ENCODE measurements around the gene WDR54. TPM values are rescaled to one million over a fixed set of nuclear protein-coding genes. Genes with fewer than 3 reads are reported as not detected.
"Not testable (repeated sequence)": the region's sequence is repeated elsewhere in the genome, so short reads cannot be mapped to it uniquely, and the experiment has no call there.

Gene WDR54
- total RNA-seq, 2 donors from 2014 or later: 0.99 to 14.3 TPM

- TF ChIP-seq CTCF (IDR thresholded peaks at IDR 0.05): no peak
- TF ChIP-seq POLR2A (IDR thresholded peaks at IDR 0.05): no peak
- WGBS, 2 donors: 74% methylated on average over 2 of the region's 2 CpGs
- ATAC-seq: no peak
- DNase-seq: no peak
- Histone ChIP-seq H3K9me3 (no peaks in the 10 kb centered on the region), H3K27me3 (no peaks in the 10 kb centered on the region), H3K4me3 (no peak overlapping the region), H3K36me3 (replicated peaks in 1 of 2; ENCODE audit: insufficient read depth in 1 of 2, low read depth in 2 of 2) (no peaks in the 10 kb centered on the region), H3K27ac (no peak overlapping the region), H3K4me1 (peaks cover 28% of the 10 kb centered on the region)
- intact Hi-C loops (cut with DNase I): no loop called here
These were observed 1.5 kb upstream of the WDR54 start for GRCh38 chr2:74420006-74420405.

GRCh38 chr2:74420443-74421103, 957 bp upstream of the WDR54 start:
- intact Hi-C loops (cut with DNase I); DNase-seq; H3K36me3 ChIP-seq (replicated peaks in 1 of 2; ENCODE audit: insufficient read depth in 1 of 2, low read depth in 2 of 2); H3K4me3 ChIP-seq; H3K27me3 ChIP-seq; H3K9me3 ChIP-seq; ATAC-seq: not testable (repeated sequence)
- Histone ChIP-seq H3K27ac (peak overlapping the region in 1 of 4 donors; percentile 69), H3K4me1 (peaks cover 22% of the 10 kb centered on the region)
- WGBS, 2 donors: 63 to 68% methylated on average over 19 of the region's 19 CpGs

GRCh38 chr2:74423231-74424095, 1.9 kb downstream of the WDR54 start:
- ATAC-seq (no peak), DNase-seq (no peak)
- TF ChIP-seq POLR2A (IDR thresholded peaks at IDR 0.05) (peak in 1 of 3 donors; percentile 6), CTCF (IDR thresholded peaks at IDR 0.05) (no peak)
- WGBS, 2 donors: 66% methylated on average over 7 to 9 of the region's 9 CpGs
- Histone ChIP-seq H3K36me3 (replicated peaks in 1 of 2; ENCODE audit: insufficient read depth in 1 of 2, low read depth in 2 of 2) (peaks cover 3 to 13% of the 10 kb centered on the region in 2 donors), H3K27ac (no peak overlapping the region), H3K9me3 (no peaks in the 10 kb centered on the region), H3K4me1 (peaks cover 19% of the 10 kb centered on the region), H3K4me3 (no peak overlapping the region), H3K27me3 (no peaks in the 10 kb centered on the region)
- intact Hi-C loops (cut with DNase I): no loop called here

GRCh38 chr2:74424139-74424992, 2.8 kb downstream of the WDR54 start:
- Histone ChIP-seq H3K27ac (no peak overlapping the region), H3K4me1 (peaks cover 19% of the 10 kb centered on the region), H3K36me3 (replicated peaks in 1 of 2; ENCODE audit: insufficient read depth in 1 of 2, low read depth in 2 of 2) (peaks cover 8 to 21% of the 10 kb centered on the region in 2 donors), H3K9me3 (no peaks in the 10 kb centered on the region), H3K27me3 (no peaks in the 10 kb centered on the region), H3K4me3 (no peak overlapping the region)
- 56 to 61% methylated on average over 5 of the region's 5 CpGs for WGBS, 2 donors
- no peak for DNase-seq
- intact Hi-C loops (cut with DNase I): no loop called here
- no peak for TF ChIP-seq CTCF (IDR thresholded peaks at IDR 0.05)
- TF ChIP-seq POLR2A (IDR thresholded peaks at IDR 0.05): no peak
- ATAC-seq: no peak

GRCh38 chr2:74424995-74425406, 3.5 kb downstream of the WDR54 start:
- Histone ChIP-seq H3K4me1 (peaks cover 19% of the 10 kb centered on the region), H3K27ac (no peak overlapping the region), H3K9me3 (no peaks in the 10 kb centered on the region), H3K27me3 (no peaks in the 10 kb centered on the region), H3K4me3 (no peak overlapping the region), H3K36me3 (replicated peaks in 1 of 2; ENCODE audit: insufficient read depth in 1 of 2, low read depth in 2 of 2) (peaks cover 10 to 26% of the 10 kb centered on the region in 2 donors)
- no peak for DNase-seq
- TF ChIP-seq CTCF (IDR thresholded peaks at IDR 0.05): no peak
- no peak for TF ChIP-seq POLR2A (IDR thresholded peaks at IDR 0.05)
- no peak for ATAC-seq
- intact Hi-C loops (cut with DNase I): no loop called here
- WGBS, 2 donors: 68 to 72% methylated on average over 5 of the region's 5 CpGs

All from body of pancreas (tissue), 4 donors.